ENCODE data around the gene PAK1IP1.
"Not testable (repeated sequence)": the region's sequence is repeated elsewhere in the genome, so short reads cannot be mapped to it uniquely, and the experiment has no call there.

PAK1IP1 gene

GRCh38 chr6:10662207-10662606 lies 32.6 kb upstream of the PAK1IP1 start:
- Mint-ChIP-seq H3K4me1 (peaks cover 6% of the 10 kb centered on the region), H3K36me3 (ENCODE audit: low read depth) (peaks cover 5% of the 10 kb centered on the region), H3K4me3 (no peak overlapping the region), H3K9me3 (peaks cover 17% of the 10 kb centered on the region), H3K27me3 (ENCODE audit: low read depth) (no peaks in the 10 kb centered on the region), H3K27ac (no peak overlapping the region)
- TF ChIP-seq, protein P1, sequence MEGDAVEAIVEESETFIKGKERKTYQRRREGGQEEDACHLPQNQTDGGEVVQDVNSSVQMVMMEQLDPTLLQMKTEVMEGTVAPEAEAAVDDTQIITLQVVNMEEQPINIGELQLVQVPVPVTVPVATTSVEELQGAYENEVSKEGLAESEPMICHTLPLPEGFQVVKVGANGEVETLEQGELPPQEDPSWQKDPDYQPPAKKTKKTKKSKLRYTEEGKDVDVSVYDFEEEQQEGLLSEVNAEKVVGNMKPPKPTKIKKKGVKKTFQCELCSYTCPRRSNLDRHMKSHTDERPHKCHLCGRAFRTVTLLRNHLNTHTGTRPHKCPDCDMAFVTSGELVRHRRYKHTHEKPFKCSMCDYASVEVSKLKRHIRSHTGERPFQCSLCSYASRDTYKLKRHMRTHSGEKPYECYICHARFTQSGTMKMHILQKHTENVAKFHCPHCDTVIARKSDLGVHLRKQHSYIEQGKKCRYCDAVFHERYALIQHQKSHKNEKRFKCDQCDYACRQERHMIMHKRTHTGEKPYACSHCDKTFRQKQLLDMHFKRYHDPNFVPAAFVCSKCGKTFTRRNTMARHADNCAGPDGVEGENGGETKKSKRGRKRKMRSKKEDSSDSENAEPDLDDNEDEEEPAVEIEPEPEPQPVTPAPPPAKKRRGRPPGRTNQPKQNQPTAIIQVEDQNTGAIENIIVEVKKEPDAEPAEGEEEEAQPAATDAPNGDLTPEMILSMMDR (IDR thresholded peaks at IDR 0.05; ENCODE audit: unreplicated experiment in 3 of 3) = no peak

DNA sequence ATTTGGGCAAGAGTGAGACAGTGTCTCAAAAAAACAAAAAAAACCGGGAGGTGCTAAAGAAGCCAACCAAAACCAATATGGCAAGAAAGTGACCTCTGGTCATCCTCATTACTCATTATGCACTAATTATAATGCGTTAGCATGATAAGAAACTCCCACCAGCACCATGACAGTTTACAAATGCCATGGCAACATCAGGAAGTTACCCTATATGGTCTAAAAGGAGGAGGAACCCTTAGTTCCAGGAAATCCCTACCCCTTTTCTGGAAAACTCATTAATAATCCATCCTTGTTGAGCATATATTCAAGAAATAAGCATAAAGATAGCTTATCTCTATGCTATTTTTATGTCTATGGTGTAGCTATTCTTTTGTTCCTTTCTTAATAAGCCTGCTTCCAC lies 32.0 kb upstream of the PAK1IP1 start:
- Mint-ChIP-seq H3K4me1 (peaks cover 6% of the 10 kb centered on the region), H3K27ac (no peak overlapping the region), H3K27me3 (ENCODE audit: low read depth) (peaks cover 3% of the 10 kb centered on the region), H3K36me3 (ENCODE audit: low read depth) (peaks cover 5% of the 10 kb centered on the region), H3K4me3 (no peak overlapping the region), H3K9me3 (peaks cover 17% of the 10 kb centered on the region)
- TF ChIP-seq, protein P1 (IDR thresholded peaks at IDR 0.05; ENCODE audit: unreplicated experiment in 3 of 3) = no peak

DNA sequence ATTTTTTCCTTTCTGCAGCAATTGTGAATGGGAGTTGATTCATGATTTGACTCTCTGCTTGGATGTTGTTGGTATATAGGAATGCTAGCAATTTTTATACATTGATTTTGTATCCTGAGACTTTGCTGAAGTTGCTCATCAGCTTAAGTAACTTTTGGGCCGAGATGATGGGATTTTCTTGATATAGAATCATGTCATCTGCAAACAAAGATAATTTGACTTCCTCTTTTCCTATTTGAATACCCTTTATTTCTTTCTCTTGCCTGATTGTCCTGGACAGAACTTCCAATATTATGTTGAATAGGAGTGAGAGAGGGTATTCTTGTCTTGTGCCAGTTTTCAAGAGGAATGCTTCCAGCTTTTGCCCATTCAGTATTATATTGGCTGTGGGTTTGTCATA lies 29.2 kb upstream of the PAK1IP1 start:
- peaks cover 17% of the 10 kb centered on the region for H3K9me3 Mint-ChIP-seq
- H3K4me1 Mint-ChIP-seq = not testable (repeated sequence)

GRCh38 chr6:10668126-10668917 lies 26.4 kb upstream of the PAK1IP1 start:
- Mint-ChIP-seq H3K9me3 (peaks cover 17% of the 10 kb centered on the region), H3K4me3 (no peak overlapping the region), H3K36me3 (ENCODE audit: low read depth) (peaks cover 5% of the 10 kb centered on the region), H3K27me3 (ENCODE audit: low read depth) (peaks cover 4% of the 10 kb centered on the region), H3K4me1 (peaks cover 6% of the 10 kb centered on the region), H3K27ac (no peak overlapping the region)
- TF ChIP-seq, protein P1 (IDR thresholded peaks at IDR 0.05; ENCODE audit: unreplicated experiment in 3 of 3) = no peak

More for the DNA sequence above, 29.2 kb upstream of the PAK1IP1 start:
- not testable (repeated sequence) for H3K4me3 Mint-ChIP-seq; H3K36me3 Mint-ChIP-seq (ENCODE audit: low read depth); H3K27ac Mint-ChIP-seq; H3K27me3 Mint-ChIP-seq (ENCODE audit: low read depth)

GRCh38 chr6:10676403-10676802 lies 18.4 kb upstream of the PAK1IP1 start:
- Mint-ChIP-seq H3K36me3 (ENCODE audit: low read depth) (no peaks in the 10 kb centered on the region), H3K27ac (no peak overlapping the region), H3K9me3 (no peaks in the 10 kb centered on the region), H3K4me1 (peaks cover 5% of the 10 kb centered on the region), H3K27me3 (ENCODE audit: low read depth) (no peaks in the 10 kb centered on the region), H3K4me3 (no peak overlapping the region)
- TF ChIP-seq, protein P1 (IDR thresholded peaks at IDR 0.05; ENCODE audit: unreplicated experiment in 3 of 3) = no peak

DNA sequence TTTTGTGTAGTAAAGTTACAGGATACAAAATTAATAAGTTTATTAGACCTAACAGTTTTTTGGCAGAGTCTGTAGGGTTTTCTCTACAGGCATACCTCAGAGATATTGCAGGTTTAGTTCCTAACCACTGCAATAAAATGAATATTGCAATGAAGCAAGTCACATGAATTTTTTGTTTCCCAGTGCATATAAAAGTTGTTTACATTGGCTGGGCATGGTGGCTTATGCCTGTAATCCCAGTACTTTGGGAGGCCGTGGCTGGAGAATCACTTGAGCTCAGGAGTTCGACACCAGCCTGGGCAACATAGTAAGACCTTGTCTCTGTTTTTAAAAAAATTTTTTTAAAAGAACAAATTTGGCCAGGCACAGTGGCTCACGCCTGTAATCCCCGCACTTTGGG lies 16.3 kb upstream of the PAK1IP1 start:
- H3K27ac Mint-ChIP-seq = no peak overlapping the region
- TF ChIP-seq, protein P1 (IDR thresholded peaks at IDR 0.05; ENCODE audit: unreplicated experiment in 3 of 3) = no peak
- no peaks in the 10 kb centered on the region for H3K9me3 Mint-ChIP-seq
- no peaks in the 10 kb centered on the region for H3K36me3 Mint-ChIP-seq (ENCODE audit: low read depth)
- H3K4me3 Mint-ChIP-seq = no peak overlapping the region
- H3K27me3 Mint-ChIP-seq (ENCODE audit: low read depth) = no peaks in the 10 kb centered on the region
- no peaks in the 10 kb centered on the region for H3K4me1 Mint-ChIP-seq
